Neuron (in vitro differentiated cells): ENCODE measurements around the gene IL22RA1.

ENCODE experiments used
- H2AFZ ChIP-seq: one replicate; pipeline ENCODE4 v1.6.1; 2013; ENCODE audit warnings: low read depth, mild to moderate bottlenecking, inconsistent platforms, low read length, moderate library complexity
- H3K27me3 ChIP-seq: one replicate; pipeline ENCODE4 v1.6.1; 2013; ENCODE audit warnings: low read length; ENCODE audit not compliant: insufficient read depth
- H3K36me3 ChIP-seq: one replicate; pipeline ENCODE4 v1.6.1; 2013; ENCODE audit warnings: low read length; ENCODE audit not compliant: insufficient read depth
- H3K4me1 ChIP-seq: one replicate; pipeline ENCODE4 v1.6.1; 2013; ENCODE audit warnings: low read length; ENCODE audit not compliant: insufficient read depth
- H3K4me3 ChIP-seq: 2 replicates; pipeline ENCODE4 v1.5.1; 2013; ENCODE audit warnings: mild to moderate bottlenecking, low read length, moderate library complexity
- H3K9me3 ChIP-seq: one replicate; pipeline ENCODE4 v1.6.1; 2013; ENCODE audit warnings: low read length

IL22RA1 gene

GRCh38 chr1:24178407-24178806 is 35.5 kb upstream of the IL22RA1 start:
- Histone ChIP-seq H3K9me3 (no peaks in the 10 kb centered on the region), H2AFZ (no peak overlapping the region), H3K4me3 (no peak overlapping the region), H3K4me1 (no peaks in the 10 kb centered on the region), H3K27me3 (no peaks in the 10 kb centered on the region), H3K36me3 (no peaks in the 10 kb centered on the region)

GRCh38 chr1:24177161-24177560 is 34.2 kb upstream of the IL22RA1 start:
- H3K36me3 ChIP-seq = no peaks in the 10 kb centered on the region
- no peak overlapping the region for H2AFZ ChIP-seq
- no peaks in the 10 kb centered on the region for H3K4me1 ChIP-seq
- no peaks in the 10 kb centered on the region for H3K9me3 ChIP-seq
- H3K27me3 ChIP-seq = no peaks in the 10 kb centered on the region
- no peak overlapping the region for H3K4me3 ChIP-seq

GRCh38 chr1:24175033-24175755 is 32.3 kb upstream of the IL22RA1 start:
- Histone ChIP-seq H3K4me1 (no peaks in the 10 kb centered on the region), H2AFZ (no peak overlapping the region), H3K36me3 (no peaks in the 10 kb centered on the region), H3K4me3 (no peak overlapping the region), H3K9me3 (no peaks in the 10 kb centered on the region), H3K27me3 (no peaks in the 10 kb centered on the region)

- H2AFZ ChIP-seq = no peak overlapping the region
- no peaks in the 10 kb centered on the region for H3K9me3 ChIP-seq
- no peaks in the 10 kb centered on the region for H3K4me1 ChIP-seq
- no peak overlapping the region for H3K4me3 ChIP-seq
- H3K36me3 ChIP-seq = no peaks in the 10 kb centered on the region
- H3K27me3 ChIP-seq = no peaks in the 10 kb centered on the region
Observed at GRCh38 chr1:24173638-24174575, 31.0 kb upstream of the IL22RA1 start.

GRCh38 chr1:24172598-24172997 is 29.7 kb upstream of the IL22RA1 start:
- no peaks in the 10 kb centered on the region for H3K27me3 ChIP-seq

GRCh38 chr1:24169286-24169685 is 26.3 kb upstream of the IL22RA1 start:
- Histone ChIP-seq H2AFZ (no peak overlapping the region), H3K27me3 (peaks cover 2% of the 10 kb centered on the region)

More at GRCh38 chr1:24172598-24172997, 29.7 kb upstream of the IL22RA1 start:
- Histone ChIP-seq H3K9me3 (no peaks in the 10 kb centered on the region), H3K4me3 (no peak overlapping the region), H3K4me1 (no peaks in the 10 kb centered on the region), H3K36me3 (no peaks in the 10 kb centered on the region), H2AFZ (no peak overlapping the region)

GRCh38 chr1:24168245-24168644 is 25.3 kb upstream of the IL22RA1 start:
- no peaks in the 10 kb centered on the region for H3K4me1 ChIP-seq
- H3K27me3 ChIP-seq = peaks cover 2% of the 10 kb centered on the region
- H3K9me3 ChIP-seq = no peaks in the 10 kb centered on the region
- no peak overlapping the region for H2AFZ ChIP-seq
- H3K36me3 ChIP-seq = no peaks in the 10 kb centered on the region
- H3K4me3 ChIP-seq = no peak overlapping the region

More at GRCh38 chr1:24169286-24169685, 26.3 kb upstream of the IL22RA1 start:
- H3K36me3 ChIP-seq = no peaks in the 10 kb centered on the region
- no peaks in the 10 kb centered on the region for H3K9me3 ChIP-seq
- H3K4me1 ChIP-seq = no peaks in the 10 kb centered on the region
- H3K4me3 ChIP-seq = no peak overlapping the region

GRCh38 chr1:24167008-24167407 is 24.1 kb upstream of the IL22RA1 start:
- Histone ChIP-seq H3K9me3 (no peaks in the 10 kb centered on the region), H2AFZ (no peak overlapping the region), H3K27me3 (peaks cover 3% of the 10 kb centered on the region), H3K4me1 (no peaks in the 10 kb centered on the region), H3K36me3 (no peaks in the 10 kb centered on the region), H3K4me3 (no peak overlapping the region)

- H3K36me3 ChIP-seq = no peaks in the 10 kb centered on the region
- peaks cover 7% of the 10 kb centered on the region for H3K27me3 ChIP-seq
- no peaks in the 10 kb centered on the region for H3K9me3 ChIP-seq
- no peak overlapping the region for H2AFZ ChIP-seq
- H3K4me1 ChIP-seq = no peaks in the 10 kb centered on the region
- H3K4me3 ChIP-seq = no peak overlapping the region
Observed at GRCh38 chr1:24165500-24165899, 22.6 kb upstream of the IL22RA1 start.

- Histone ChIP-seq H3K4me3 (no peak overlapping the region), H3K27me3 (peaks cover 7% of the 10 kb centered on the region), H2AFZ (no peak overlapping the region), H3K36me3 (no peaks in the 10 kb centered on the region), H3K4me1 (no peaks in the 10 kb centered on the region), H3K9me3 (no peaks in the 10 kb centered on the region)
Observed at GRCh38 chr1:24164004-24164403, 21.1 kb upstream of the IL22RA1 start.

GRCh38 chr1:24162201-24162600 is 19.3 kb upstream of the IL22RA1 start:
- Histone ChIP-seq H3K4me3 (no peak overlapping the region), H3K4me1 (no peaks in the 10 kb centered on the region), H3K9me3 (no peaks in the 10 kb centered on the region), H2AFZ (no peak overlapping the region), H3K27me3 (peaks cover 7% of the 10 kb centered on the region), H3K36me3 (no peaks in the 10 kb centered on the region)

GRCh38 chr1:24161270-24161669 is 18.3 kb upstream of the IL22RA1 start:
- Histone ChIP-seq H3K9me3 (no peaks in the 10 kb centered on the region), H3K36me3 (no peaks in the 10 kb centered on the region), H3K4me3 (no peak overlapping the region), H3K27me3 (peaks cover 7% of the 10 kb centered on the region), H2AFZ (no peak overlapping the region), H3K4me1 (no peaks in the 10 kb centered on the region)

- no peaks in the 10 kb centered on the region for H3K9me3 ChIP-seq
- peaks cover 5% of the 10 kb centered on the region for H3K27me3 ChIP-seq
- no peak overlapping the region for H3K4me3 ChIP-seq
- no peaks in the 10 kb centered on the region for H3K4me1 ChIP-seq
- H3K36me3 ChIP-seq = no peaks in the 10 kb centered on the region
- H2AFZ ChIP-seq = no peak overlapping the region
Observed at GRCh38 chr1:24159366-24159765, 16.4 kb upstream of the IL22RA1 start.
